ENCODE measurements around the gene LSAMP. TPM values are rescaled to one million over a fixed set of nuclear protein-coding genes. Genes with fewer than 3 reads are reported as not detected.

The LSAMP gene
- total and polyA plus RNA-seq, 9 of the 15 experiments (the other 6 are each of a cell fraction or from before 2014, with no cell fraction given) = 0.09 to 0.11 TPM; not detected in 7

GRCh38 chr3:116432795-116433194, 12.5 kb downstream of the LSAMP start:
- no peak overlapping the region for H3K4me2 ChIP-seq (ENCODE audit: insufficient read depth, low read length)
- no peaks in the 10 kb centered on the region for H3K36me3 ChIP-seq (ENCODE audit: control insufficient read depth, insufficient read depth, low read length)
- ChIA-PET POLR2A (no interaction called here), CTCF (ENCODE audit: low intra/inter-chr PET ratio) (no interaction called here)
- no peaks in the 10 kb centered on the region for H3K27me3 ChIP-seq (ENCODE audit: control insufficient read depth in 2 of 2, insufficient read depth in 2 of 2, low read length in 2 of 2)
- H4K20me1 ChIP-seq (replicated peaks; ENCODE audit: control insufficient read depth, insufficient read depth, low read length) = no peaks in the 10 kb centered on the region
- H3K9ac ChIP-seq (ENCODE audit: insufficient read depth in 1 of 2, low read depth in 2 of 2, low read length in 2 of 2) = no peak overlapping the region
- H3K27ac ChIP-seq (ENCODE audit: extremely low read depth, low read depth, low read length) = no peak overlapping the region
- H3K4me3 ChIP-seq = no peak overlapping the region
- no peaks in the 10 kb centered on the region for H3K79me2 ChIP-seq (ENCODE audit: control insufficient read depth, insufficient read depth, low read length)
- no TSS peak for BruUV-seq (replicated peaks)
- H3K9me1 ChIP-seq (ENCODE audit: control insufficient read depth, insufficient read depth, low read length) = no peaks in the 10 kb centered on the region
- in situ Hi-C loops (cut with MboI) (no loop called here), intact Hi-C loops (cut with micrococcal nuclease) (no loop called here)
- TF ChIP-seq NELFE (IDR thresholded peaks at IDR 0.05; ENCODE audit: insufficient read depth, insufficient read length) (no peak), BCOR (IDR thresholded peaks at IDR 0.05) (no peak), ZKSCAN8 (CRISPR knock-in tag; IDR thresholded peaks at IDR 0.05) (no peak), LCOR (CRISPR knock-in tag; IDR thresholded peaks at IDR 0.05) (no peak), ZNF316 (IDR thresholded peaks at IDR 0.05) (no peak), ZNF175 (CRISPR knock-in tag; IDR thresholded peaks at IDR 0.05; ENCODE audit: low read depth) (no peak), TSC22D4 (tag; IDR thresholded peaks at IDR 0.05) (no peak), GABPB2 (CRISPR knock-in tag; conservative IDR thresholded peaks at IDR 0.05) (no peak), ZFP1 (CRISPR knock-in tag; IDR thresholded peaks at IDR 0.05) (no peak), ZNF24 (IDR thresholded peaks at IDR 0.05) (no peak), KAT7 (CRISPR knock-in tag; IDR thresholded peaks at IDR 0.05; ENCODE audit: borderline replicate concordance) (no peak), CBFA2T2 (conservative IDR thresholded peaks at IDR 0.05) (no peak), ZNF75A (CRISPR knock-in tag; IDR thresholded peaks at IDR 0.05) (no peak), PHF8 (IDR thresholded peaks at IDR 0.05; ENCODE audit: borderline replicate concordance, low read length) (no peak), MBD2 (IDR thresholded peaks at IDR 0.05; ENCODE audit: borderline replicate concordance, low read depth) (no peak), CHD1 (IDR thresholded peaks at IDR 0.05; ENCODE audit: low read length) (no peak), USF1 (CRISPR knock-in tag; IDR thresholded peaks at IDR 0.05) (no peak), SMAD4 (CRISPR knock-in tag; conservative IDR thresholded peaks at IDR 0.05) (no peak), ETS1 (conservative IDR thresholded peaks at IDR 0.05; ENCODE audit: control insufficient read depth, low read depth, low read length) (no peak), PHB (CRISPR knock-in tag; IDR thresholded peaks at IDR 0.05) (no peak)
- 0% methylated on average over 2 of the region's 2 CpGs for whole genome bisulfite sequencing (ENCODE audit: insufficient coverage, low coverage, missing lambda C conversion rate)
- no peaks in the 10 kb centered on the region for H3K9me3 ChIP-seq (replicated peaks; ENCODE audit: control insufficient read depth, insufficient read depth, low read depth, low read length)
- DNase-seq (ENCODE audit: extremely low read depth in 1 of 4, low spot score in 3 of 4) = no peak
- no peaks in the 10 kb centered on the region for H3K4me1 ChIP-seq (replicated peaks in 1 of 2; ENCODE audit: control insufficient read depth in 2 of 2, insufficient read depth in 2 of 2, low read length in 2 of 2)
- no peak for ATAC-seq
- no peak overlapping the region for H2AFZ ChIP-seq (ENCODE audit: low read depth, low read length)
- FAIRE-seq = no peak
